Osteoblast (primary cell): ENCODE measurements around the gene ESPL1. TPM values are rescaled to one million over a fixed set of nuclear protein-coding genes. Genes with fewer than 3 reads are reported as not detected.

Experiments
- DNase-seq: peaks from one replicate; pipeline ENCODE4 v3.0.0; 2011; ENCODE audit warnings: low spot score, mixed read lengths; ENCODE audit not compliant: insufficient read length; ENCODE audit errors: missing footprints
- H2AFZ ChIP-seq: 2 replicates; pipeline ENCODE4 v1.6.0; 2011; ENCODE audit warnings: mild to moderate bottlenecking, low read length
- H3K27ac ChIP-seq: 2 replicates; pipeline ENCODE4 v1.5.1; 2011; ENCODE audit warnings: mild to moderate bottlenecking, low read depth, low read length, moderate library complexity
- H3K27me3 ChIP-seq: 2 replicates; pipeline ENCODE4 v1.6.0; 2012; ENCODE audit warnings: mild to moderate bottlenecking, control low read depth, inconsistent platforms, low read length, moderate library complexity; ENCODE audit not compliant: insufficient read depth
- H3K36me3 ChIP-seq: 2 replicates; pipeline ENCODE4 v1.5.1; 2011; ENCODE audit warnings: mild to moderate bottlenecking, low read length, control low read depth, moderate library complexity; ENCODE audit not compliant: insufficient read depth
- H3K4me1 ChIP-seq: 2 replicates; pipeline ENCODE4 v1.5.1; 2011; ENCODE audit warnings: mild to moderate bottlenecking, low read length, control low read depth, moderate library complexity; ENCODE audit not compliant: insufficient read depth
- H3K4me2 ChIP-seq: 2 replicates; pipeline ENCODE4 v1.6.0; 2011; ENCODE audit warnings: mild to moderate bottlenecking, low read length; ENCODE audit not compliant: insufficient read depth
- H3K4me3 ChIP-seq: fragments of 200-600 bp; sonication (generic); 3 replicates; pipeline ENCODE4 v1.5.1; 2012; ENCODE audit warnings: mild to moderate bottlenecking, low read length, inconsistent platforms; ENCODE audit not compliant: insufficient read depth
- H3K79me2 ChIP-seq: 2 replicates; pipeline ENCODE4 v1.6.0; 2012; ENCODE audit warnings: mild to moderate bottlenecking, low read length, control low read depth, inconsistent platforms; ENCODE audit not compliant: insufficient read depth
- H3K9me3 ChIP-seq: 2 replicates; pipeline ENCODE4 v1.5.1; 2011; ENCODE audit warnings: low read depth, low read length, control low read depth
- H4K20me1 ChIP-seq: 2 replicates; pipeline ENCODE4 v1.6.0; 2012; ENCODE audit warnings: mild to moderate bottlenecking, low read length, control low read depth; ENCODE audit not compliant: insufficient read depth
- total RNA-seq: library from RNA; depleted of rRNA; stranded (reverse); fragments of >200 nt; gene quantifications from 2 replicates; pipeline ENCODE4 v1.2.3, GENCODE V29; 2012
- TF ChIP-seq, protein P1 (sequence below): IDR thresholded peaks from 2 replicates; pipeline ENCODE4 v1.5.1; 2011; ENCODE audit warnings: mild to moderate bottlenecking, low read depth, low read length, moderate library complexity; ENCODE audit errors: extremely low read depth

Gene ESPL1
- total RNA-seq, 1 donor, result 0.72 TPM

DNA sequence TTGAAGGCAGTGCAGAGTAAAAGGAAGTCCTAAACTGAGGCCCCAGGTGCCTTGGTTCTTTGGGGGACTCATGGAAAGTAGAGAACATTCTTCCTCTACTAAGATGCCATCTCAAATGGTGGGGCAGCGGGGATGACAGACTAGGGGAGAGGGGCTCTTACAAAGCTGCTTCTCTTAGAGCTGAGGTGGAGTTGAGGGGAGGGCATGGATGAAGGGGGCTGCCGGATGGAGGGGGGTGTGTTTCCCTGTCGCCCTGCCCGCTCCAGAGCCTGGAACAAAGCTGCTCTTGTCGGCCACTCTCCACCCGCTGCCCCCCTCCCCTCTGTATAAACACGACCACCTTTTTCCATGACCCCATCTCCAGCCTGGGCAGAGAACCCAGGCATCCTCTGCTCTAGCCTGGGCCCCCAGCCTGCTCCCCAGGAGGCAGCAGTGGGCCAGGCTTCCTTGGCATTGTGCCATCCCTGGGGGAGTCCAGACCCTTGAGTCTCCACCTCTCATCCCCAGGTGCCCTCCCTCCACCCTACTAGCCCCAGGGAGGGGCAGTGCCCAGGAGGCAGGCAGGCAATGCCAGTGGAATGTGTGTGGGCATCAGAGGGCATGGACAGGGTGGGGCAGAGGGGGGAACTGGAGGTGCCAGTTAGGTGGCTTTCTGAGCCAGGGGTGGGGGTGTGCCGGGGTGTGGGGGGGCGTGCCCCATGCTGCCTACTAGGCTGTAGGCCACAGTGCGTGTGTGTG lies 37.8 kb upstream of the ESPL1 start:
- no peak overlapping the region for H2AFZ ChIP-seq
- H3K4me2 ChIP-seq, result no peak overlapping the region
- H4K20me1 ChIP-seq, result no peaks in the 10 kb centered on the region
- no peaks in the 10 kb centered on the region for H3K36me3 ChIP-seq
- H3K4me3 ChIP-seq, result no peak overlapping the region
- TF ChIP-seq, protein P1, sequence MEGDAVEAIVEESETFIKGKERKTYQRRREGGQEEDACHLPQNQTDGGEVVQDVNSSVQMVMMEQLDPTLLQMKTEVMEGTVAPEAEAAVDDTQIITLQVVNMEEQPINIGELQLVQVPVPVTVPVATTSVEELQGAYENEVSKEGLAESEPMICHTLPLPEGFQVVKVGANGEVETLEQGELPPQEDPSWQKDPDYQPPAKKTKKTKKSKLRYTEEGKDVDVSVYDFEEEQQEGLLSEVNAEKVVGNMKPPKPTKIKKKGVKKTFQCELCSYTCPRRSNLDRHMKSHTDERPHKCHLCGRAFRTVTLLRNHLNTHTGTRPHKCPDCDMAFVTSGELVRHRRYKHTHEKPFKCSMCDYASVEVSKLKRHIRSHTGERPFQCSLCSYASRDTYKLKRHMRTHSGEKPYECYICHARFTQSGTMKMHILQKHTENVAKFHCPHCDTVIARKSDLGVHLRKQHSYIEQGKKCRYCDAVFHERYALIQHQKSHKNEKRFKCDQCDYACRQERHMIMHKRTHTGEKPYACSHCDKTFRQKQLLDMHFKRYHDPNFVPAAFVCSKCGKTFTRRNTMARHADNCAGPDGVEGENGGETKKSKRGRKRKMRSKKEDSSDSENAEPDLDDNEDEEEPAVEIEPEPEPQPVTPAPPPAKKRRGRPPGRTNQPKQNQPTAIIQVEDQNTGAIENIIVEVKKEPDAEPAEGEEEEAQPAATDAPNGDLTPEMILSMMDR, result no peak
- H3K9me3 ChIP-seq, result no peaks in the 10 kb centered on the region
- DNase-seq, result peak; percentile 19
- H3K27me3 ChIP-seq, result peaks cover 8% of the 10 kb centered on the region
- H3K4me1 ChIP-seq, result peaks cover 32% of the 10 kb centered on the region
- H3K79me2 ChIP-seq, result peaks cover 7% of the 10 kb centered on the region
- H3K27ac ChIP-seq, result no peak overlapping the region

DNA sequence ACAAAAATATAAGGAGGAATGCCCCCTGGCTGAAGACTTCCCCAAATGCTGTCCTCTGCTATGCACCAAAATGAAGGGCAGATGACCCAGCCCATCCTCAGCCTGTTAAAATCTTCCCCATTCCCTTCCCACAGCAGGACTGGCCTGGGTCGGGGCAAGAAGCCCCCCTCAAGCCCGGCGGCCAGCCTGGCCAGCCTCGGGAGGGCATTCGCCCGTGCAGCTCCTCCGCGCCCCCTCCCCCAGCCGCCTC lies 36.5 kb upstream of the ESPL1 start:
- peak overlapping the region; percentile 82 for H3K4me3 ChIP-seq
- peak overlapping the region; percentile 63 for H2AFZ ChIP-seq
- no peak overlapping the region for H3K27ac ChIP-seq
- H3K4me1 ChIP-seq, result peaks cover 29% of the 10 kb centered on the region
- TF ChIP-seq, protein P1, result no peak
- H3K4me2 ChIP-seq, result peak overlapping the region; percentile 85
- peaks cover 9% of the 10 kb centered on the region for H3K27me3 ChIP-seq
- H3K79me2 ChIP-seq, result peaks cover 7% of the 10 kb centered on the region
- H3K9me3 ChIP-seq, result no peaks in the 10 kb centered on the region
- no peaks in the 10 kb centered on the region for H3K36me3 ChIP-seq
- H4K20me1 ChIP-seq, result no peaks in the 10 kb centered on the region
- no peak for DNase-seq

DNA sequence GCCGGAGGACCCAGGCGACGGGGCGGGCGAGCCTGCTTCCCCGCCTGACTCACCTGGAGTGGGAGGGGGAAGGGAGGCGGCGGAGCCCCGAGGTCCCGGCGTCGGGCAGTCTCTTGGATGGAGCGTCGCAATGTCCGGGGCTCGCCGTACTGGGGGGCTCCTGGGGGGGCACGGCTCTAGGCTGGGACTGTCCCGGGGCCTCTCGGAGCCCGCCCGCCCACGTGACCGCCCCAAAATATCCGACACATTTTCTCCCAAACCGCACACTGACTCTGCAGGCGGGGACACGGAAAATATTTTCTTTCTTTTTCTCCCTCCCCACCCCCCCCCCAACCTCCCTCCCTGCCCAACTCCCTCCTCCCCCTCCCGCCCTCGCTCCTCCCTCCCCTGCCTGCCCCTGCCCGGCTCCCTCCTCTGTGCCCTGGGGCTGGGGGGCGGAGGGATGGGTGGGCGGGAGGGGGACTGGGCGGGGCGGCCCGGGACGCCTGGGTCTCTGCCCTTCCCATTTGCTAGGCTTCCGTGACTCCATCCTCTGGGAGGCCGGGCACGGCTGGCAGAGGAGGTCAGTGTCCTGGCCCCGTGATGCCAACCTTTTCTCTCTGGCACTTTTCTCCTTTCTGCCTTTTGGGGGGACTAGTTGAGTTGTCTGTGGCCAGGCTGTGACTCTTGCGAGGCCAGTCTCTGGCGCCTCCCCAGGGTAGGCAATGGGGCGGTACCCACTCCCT lies 36.0 kb upstream of the ESPL1 start, which contains the start of gene RARG:
RARG (minus strand) TSS at position 289 of the 725 bp plus-strand sequence. CDS start 4,664 bp downstream, outside the sequence.
- TF ChIP-seq, protein P1, result no peak
- peak within 1 kb of the TSS; percentile 82 for H3K4me3 ChIP-seq
- no peak within 1 kb of the TSS for H3K27ac ChIP-seq
- peak within 1 kb of the TSS; percentile 76 for H2AFZ ChIP-seq
- H3K4me1 ChIP-seq, result peaks cover 29% of the 10 kb centered on the region
- DNase-seq, result peak; percentile 96
- no peaks in the 10 kb centered on the region for H3K36me3 ChIP-seq
- peaks cover 14% of the 10 kb centered on the region for H3K27me3 ChIP-seq
- H4K20me1 ChIP-seq, result no peaks in the 10 kb centered on the region
- peak within 1 kb of the TSS; percentile 85 for H3K4me2 ChIP-seq
- H3K79me2 ChIP-seq, result peaks cover 7% of the 10 kb centered on the region
- no peaks in the 10 kb centered on the region for H3K9me3 ChIP-seq

DNA sequence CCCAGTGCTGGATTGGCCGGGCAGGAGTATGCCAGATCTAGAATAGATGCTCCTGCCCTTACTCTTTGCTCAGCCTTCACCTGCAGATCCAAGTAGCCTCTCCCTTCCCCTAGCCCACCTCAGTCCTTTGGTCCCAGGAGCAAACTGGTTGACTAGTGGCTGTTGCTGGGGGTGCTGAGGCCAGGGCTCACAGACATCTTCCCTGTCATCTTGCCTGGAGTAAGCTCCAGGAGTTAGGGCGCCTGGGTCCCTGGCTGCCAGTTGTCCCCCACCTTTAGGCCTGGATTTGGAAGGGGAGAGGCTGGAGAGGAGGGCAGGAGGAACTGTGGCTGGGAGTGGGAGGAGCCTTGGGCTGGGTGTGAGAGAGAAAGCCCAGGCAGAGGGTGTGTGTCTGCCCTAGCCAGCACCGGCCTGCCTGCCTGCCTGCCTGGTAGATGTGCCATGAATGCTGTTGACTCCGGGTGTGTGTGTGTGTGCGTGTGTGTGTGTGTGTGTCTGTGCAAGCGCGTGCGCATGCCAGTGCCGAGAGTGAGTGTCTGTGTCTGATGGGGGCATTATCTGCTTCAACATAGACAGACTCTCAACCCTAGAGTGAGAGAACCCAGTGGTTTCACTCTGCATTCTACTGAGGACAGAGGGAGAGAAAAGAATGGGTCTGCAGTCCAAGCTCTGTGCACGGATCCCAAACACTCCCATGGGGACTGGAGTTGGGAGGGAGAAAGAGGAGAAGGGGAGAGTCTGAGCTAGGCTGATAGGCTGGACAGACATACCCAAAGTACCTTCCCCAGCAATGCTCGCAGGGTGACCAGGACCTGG lies 35.2 kb upstream of the ESPL1 start:
- Histone ChIP-seq H3K4me3 (peak overlapping the region; percentile 56), H3K79me2 (peaks cover 7% of the 10 kb centered on the region), H3K27ac (no peak overlapping the region), H2AFZ (peak overlapping the region; percentile 76), H4K20me1 (no peaks in the 10 kb centered on the region), H3K9me3 (no peaks in the 10 kb centered on the region), H3K4me1 (peaks cover 29% of the 10 kb centered on the region), H3K36me3 (no peaks in the 10 kb centered on the region), H3K27me3 (peaks cover 15% of the 10 kb centered on the region), H3K4me2 (peak overlapping the region; percentile 84)
- TF ChIP-seq, protein P1, result no peak
- peak; percentile 95 for DNase-seq
